ENCODE results near the gene GPX5.

The GPX5 gene, protein sequence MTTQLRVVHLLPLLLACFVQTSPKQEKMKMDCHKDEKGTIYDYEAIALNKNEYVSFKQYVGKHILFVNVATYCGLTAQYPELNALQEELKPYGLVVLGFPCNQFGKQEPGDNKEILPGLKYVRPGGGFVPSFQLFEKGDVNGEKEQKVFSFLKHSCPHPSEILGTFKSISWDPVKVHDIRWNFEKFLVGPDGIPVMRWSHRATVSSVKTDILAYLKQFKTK

DNA sequence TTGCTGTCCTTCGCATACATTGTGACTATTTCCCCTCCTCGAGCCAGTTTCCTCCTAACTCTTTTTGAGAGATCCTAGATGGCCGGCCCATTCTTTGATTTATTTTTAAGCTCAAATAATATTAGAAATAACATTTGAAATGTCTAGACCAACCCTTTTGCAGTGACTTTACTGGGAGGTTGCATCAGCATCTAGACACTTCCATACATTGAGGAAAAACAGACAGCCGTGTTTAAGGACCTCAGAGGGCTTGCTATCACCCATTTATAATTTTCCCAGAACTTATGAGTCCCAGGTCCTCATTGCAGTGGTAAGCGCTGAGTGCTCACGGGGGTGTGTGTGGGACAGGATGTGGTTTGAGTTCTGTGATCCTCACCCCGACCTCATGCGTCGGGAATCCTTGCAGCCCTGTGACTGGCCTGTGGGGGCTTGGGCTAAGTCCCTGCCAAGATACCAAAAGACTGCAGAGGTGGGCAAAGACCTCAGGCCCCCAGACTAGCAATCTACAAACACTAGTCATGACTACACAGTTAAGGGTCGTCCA, at the start of gene GPX5:
Gene GPX5, plus strand, starts transcription at position 386 of the 544 bp plus-strand sequence. Its CDS starts 133 bp downstream, at position 519.
- Histone ChIP-seq H3K4me1 (ENCODE audit: insufficient read depth, low read length) (no peaks in the 10 kb centered on the region), H3K4me3 (ENCODE audit: low read depth in 1 of 2, low read length in 2 of 2) (no peak within 1 kb of the TSS), H3K9me3 (ENCODE audit: low read length) (no peaks in the 10 kb centered on the region), H3K36me3 (ENCODE audit: insufficient read depth, low read length) (no peaks in the 10 kb centered on the region), H3K9ac (ENCODE audit: low read length) (no peak within 1 kb of the TSS), H3K27me3 (ENCODE audit: control insufficient read depth in 1 of 2, insufficient read depth in 2 of 2, low read length in 2 of 2) (no peaks in the 10 kb centered on the region), H3K27ac (ENCODE audit: low read depth, low read length) (no peak within 1 kb of the TSS)

DNA sequence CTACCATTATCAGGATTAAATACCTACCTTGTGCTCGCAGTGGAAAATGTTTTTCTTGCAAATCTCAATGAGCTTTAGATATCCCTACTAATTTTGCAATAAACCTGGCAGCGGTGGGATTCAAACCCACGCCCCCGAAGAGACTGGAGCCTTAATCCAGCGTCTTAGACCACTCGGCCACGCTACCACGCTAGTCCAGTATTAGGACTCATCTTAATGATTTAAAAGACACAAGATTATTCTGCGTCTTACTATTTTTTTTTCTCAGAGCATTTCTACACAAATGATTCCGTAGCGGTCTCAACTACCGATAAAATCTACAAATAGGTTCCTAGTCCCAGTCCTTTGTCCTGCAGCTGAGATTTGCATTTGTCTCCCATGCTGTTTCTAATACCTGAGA, 47.2 kb upstream of the GPX5 start:
- no peaks in the 10 kb centered on the region for H3K36me3 ChIP-seq (ENCODE audit: insufficient read depth, low read length)
- H3K4me1 ChIP-seq (ENCODE audit: insufficient read depth, low read length): no peaks in the 10 kb centered on the region
- H3K27ac ChIP-seq (ENCODE audit: low read depth, low read length): no peak overlapping the region
- no peak overlapping the region for H3K9ac ChIP-seq (ENCODE audit: low read length)
- no peak overlapping the region for H3K4me3 ChIP-seq (ENCODE audit: low read depth in 1 of 2, low read length in 2 of 2)
- H3K27me3 ChIP-seq (ENCODE audit: control insufficient read depth in 1 of 2, insufficient read depth in 2 of 2, low read length in 2 of 2): no peaks in the 10 kb centered on the region
- H3K9me3 ChIP-seq (ENCODE audit: low read length): no peaks in the 10 kb centered on the region

DNA sequence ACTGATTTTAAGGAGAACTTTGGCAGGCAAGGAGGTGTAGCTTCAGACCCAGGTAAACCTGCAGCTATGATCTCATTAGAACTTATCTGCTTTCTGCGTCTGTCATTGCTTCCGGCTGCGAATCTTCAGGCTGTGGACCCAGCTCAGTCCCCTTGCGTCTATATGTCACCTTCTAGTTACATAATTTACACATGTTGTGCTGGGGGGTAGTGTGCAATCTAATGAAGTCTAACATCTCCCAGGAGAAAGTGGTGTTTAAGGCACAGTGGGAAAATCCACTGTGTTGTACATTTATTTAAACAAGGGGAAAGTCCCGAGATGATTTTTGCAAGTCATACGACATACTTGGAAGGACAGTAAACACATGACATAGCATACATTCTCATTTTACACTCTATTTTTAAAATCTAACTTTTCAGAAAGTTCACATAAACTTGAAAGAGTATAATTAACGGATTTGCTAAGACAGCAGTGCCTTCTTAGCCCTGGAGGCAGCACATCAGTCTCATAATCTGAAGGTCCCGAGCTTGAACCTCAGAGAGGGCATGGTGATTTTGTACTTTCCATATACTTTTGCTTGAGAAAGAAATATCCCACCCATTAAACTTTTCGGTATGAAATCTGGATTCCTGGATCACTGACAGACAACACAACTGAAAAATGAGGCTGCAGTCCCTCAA, 45.3 kb upstream of the GPX5 start:
- Histone ChIP-seq H3K9ac (ENCODE audit: low read length) (no peak overlapping the region), H3K27ac (ENCODE audit: low read depth, low read length) (no peak overlapping the region), H3K36me3 (ENCODE audit: insufficient read depth, low read length) (no peaks in the 10 kb centered on the region), H3K9me3 (ENCODE audit: low read length) (no peaks in the 10 kb centered on the region), H3K27me3 (ENCODE audit: control insufficient read depth in 1 of 2, insufficient read depth in 2 of 2, low read length in 2 of 2) (no peaks in the 10 kb centered on the region), H3K4me3 (ENCODE audit: low read depth in 1 of 2, low read length in 2 of 2) (no peak overlapping the region), H3K4me1 (ENCODE audit: insufficient read depth, low read length) (no peaks in the 10 kb centered on the region)

DNA sequence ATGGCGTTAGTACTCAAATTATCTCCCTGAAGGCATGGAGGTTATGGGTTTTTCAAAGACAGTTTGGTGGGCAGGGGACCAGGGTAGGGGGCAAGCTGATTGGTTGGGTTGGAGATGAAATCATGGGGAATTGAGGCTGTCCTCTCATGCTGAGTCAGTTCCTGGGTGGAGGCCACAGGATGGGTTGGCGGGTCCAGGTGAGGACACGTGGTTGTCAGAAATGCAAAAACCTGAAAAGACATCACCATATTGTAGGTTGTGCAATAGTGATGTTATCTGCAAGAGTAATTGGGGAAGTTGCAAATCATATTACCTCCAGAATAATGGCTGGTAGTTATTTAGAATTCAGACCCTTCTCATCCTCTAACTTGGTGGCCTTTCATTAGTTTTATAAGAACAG, 40.2 kb upstream of the GPX5 start:
- no peak overlapping the region for H3K9ac ChIP-seq (ENCODE audit: low read length)
- no peaks in the 10 kb centered on the region for H3K4me1 ChIP-seq (ENCODE audit: insufficient read depth, low read length)
- peaks cover 0 to 3% of the 10 kb centered on the region in 2 donors for H3K27me3 ChIP-seq (ENCODE audit: control insufficient read depth in 1 of 2, insufficient read depth in 2 of 2, low read length in 2 of 2)
- H3K27ac ChIP-seq (ENCODE audit: low read depth, low read length): no peak overlapping the region
- H3K4me3 ChIP-seq (ENCODE audit: low read depth in 1 of 2, low read length in 2 of 2): no peak overlapping the region
- no peaks in the 10 kb centered on the region for H3K36me3 ChIP-seq (ENCODE audit: insufficient read depth, low read length)
- H3K9me3 ChIP-seq (ENCODE audit: low read length): no peaks in the 10 kb centered on the region

DNA sequence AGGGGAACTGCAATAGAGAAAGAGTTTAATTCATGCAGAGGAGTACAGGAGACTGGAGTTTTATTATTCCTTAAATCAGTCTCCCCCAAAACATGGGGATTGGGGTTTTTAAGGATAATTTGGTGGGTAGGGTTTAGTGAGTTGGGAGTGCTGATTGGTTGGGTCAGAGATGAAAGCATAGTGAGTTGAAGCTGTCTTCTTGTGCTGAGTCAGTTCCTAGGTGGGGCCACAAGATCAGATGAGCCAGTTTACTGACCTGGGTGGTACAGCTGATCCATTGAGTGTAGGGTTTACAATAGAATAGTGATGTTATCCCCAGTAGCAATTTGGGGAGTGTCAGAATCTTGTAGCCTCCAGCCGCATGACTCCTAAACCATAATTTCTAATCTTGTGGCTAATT, 39.1 kb upstream of the GPX5 start:
- no peak overlapping the region for H3K27ac ChIP-seq (ENCODE audit: low read depth, low read length)
- no peak overlapping the region for H3K9ac ChIP-seq (ENCODE audit: low read length)
- no peak overlapping the region for H3K4me3 ChIP-seq (ENCODE audit: low read depth in 1 of 2, low read length in 2 of 2)
- no peaks in the 10 kb centered on the region for H3K36me3 ChIP-seq (ENCODE audit: insufficient read depth, low read length)
- no peaks in the 10 kb centered on the region for H3K9me3 ChIP-seq (ENCODE audit: low read length)
- H3K27me3 ChIP-seq (ENCODE audit: control insufficient read depth in 1 of 2, insufficient read depth in 2 of 2, low read length in 2 of 2): peaks cover 0 to 3% of the 10 kb centered on the region in 2 donors
- H3K4me1 ChIP-seq (ENCODE audit: insufficient read depth, low read length): no peaks in the 10 kb centered on the region

DNA sequence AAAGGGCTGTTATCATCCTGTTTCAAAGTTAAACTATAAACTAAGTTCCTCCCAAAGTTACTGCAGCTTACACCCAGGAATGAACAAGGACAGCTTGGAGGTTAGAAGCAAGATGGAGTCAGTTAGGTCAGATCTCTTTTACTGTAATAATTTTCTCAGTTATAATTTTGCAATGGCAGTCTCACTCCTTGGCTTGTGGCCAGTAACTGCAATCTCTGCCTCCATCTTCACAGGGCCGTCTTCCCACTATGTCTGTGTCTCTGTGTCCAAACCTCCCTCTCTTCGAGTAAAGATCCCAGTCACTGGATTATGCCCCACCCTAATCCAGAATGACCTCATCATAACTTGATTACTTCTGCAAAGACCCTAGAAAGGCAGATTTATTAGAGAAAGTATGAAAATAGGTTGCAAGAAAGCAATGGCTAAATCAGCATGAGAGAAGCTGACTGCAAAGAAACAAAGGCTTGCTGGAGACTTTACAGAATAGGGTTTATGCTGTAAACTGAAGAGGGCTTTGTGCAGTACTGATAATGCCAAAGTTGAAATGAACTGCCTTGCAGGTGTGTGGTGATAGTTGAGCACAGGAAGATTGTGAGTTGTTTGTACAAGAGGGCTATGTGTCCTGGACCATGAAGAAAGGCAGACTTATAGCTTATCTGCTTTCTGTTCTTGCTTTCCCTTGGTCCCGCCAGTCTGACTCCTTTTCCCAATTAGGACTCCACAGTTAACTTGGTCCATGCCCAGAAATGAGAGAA, 38.5 kb upstream of the GPX5 start:
- H3K27ac ChIP-seq (ENCODE audit: low read depth, low read length): no peak overlapping the region
- H3K9ac ChIP-seq (ENCODE audit: low read length): no peak overlapping the region
- no peaks in the 10 kb centered on the region for H3K4me1 ChIP-seq (ENCODE audit: insufficient read depth, low read length)
- H3K9me3 ChIP-seq (ENCODE audit: low read length): no peaks in the 10 kb centered on the region
- no peaks in the 10 kb centered on the region for H3K36me3 ChIP-seq (ENCODE audit: insufficient read depth, low read length)
- peaks cover 0 to 3% of the 10 kb centered on the region in 2 donors for H3K27me3 ChIP-seq (ENCODE audit: control insufficient read depth in 1 of 2, insufficient read depth in 2 of 2, low read length in 2 of 2)
- no peak overlapping the region for H3K4me3 ChIP-seq (ENCODE audit: low read depth in 1 of 2, low read length in 2 of 2)

DNA sequence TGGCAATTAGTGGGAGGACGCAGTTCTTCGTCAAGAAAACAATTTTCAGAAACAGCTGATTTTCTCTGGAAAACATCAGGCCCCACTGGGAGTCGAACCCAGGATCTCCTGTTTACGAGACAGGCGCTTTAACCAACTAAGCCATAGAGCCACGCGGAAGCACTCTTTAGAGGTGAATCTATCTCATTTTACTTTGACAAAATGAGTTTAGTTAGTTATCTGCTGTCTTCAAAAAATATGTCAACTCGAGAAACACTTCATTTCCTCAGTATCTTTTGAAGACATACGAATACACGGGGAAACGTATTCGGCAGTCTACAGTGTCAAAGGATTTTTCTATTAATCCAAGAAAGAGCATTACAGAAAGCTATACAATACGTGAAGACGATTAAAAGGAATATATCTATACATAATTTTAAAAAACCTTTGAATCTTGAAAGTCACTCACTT, 36.7 kb upstream of the GPX5 start:
- H3K27ac ChIP-seq (ENCODE audit: low read depth, low read length): no peak overlapping the region
- no peaks in the 10 kb centered on the region for H3K9me3 ChIP-seq (ENCODE audit: low read length)
- H3K36me3 ChIP-seq (ENCODE audit: insufficient read depth, low read length): no peaks in the 10 kb centered on the region
- H3K4me1 ChIP-seq (ENCODE audit: insufficient read depth, low read length): no peaks in the 10 kb centered on the region
- peaks cover 0 to 3% of the 10 kb centered on the region in 2 donors for H3K27me3 ChIP-seq (ENCODE audit: control insufficient read depth in 1 of 2, insufficient read depth in 2 of 2, low read length in 2 of 2)
- H3K9ac ChIP-seq (ENCODE audit: low read length): no peak overlapping the region
- no peak overlapping the region for H3K4me3 ChIP-seq (ENCODE audit: low read depth in 1 of 2, low read length in 2 of 2)

DNA sequence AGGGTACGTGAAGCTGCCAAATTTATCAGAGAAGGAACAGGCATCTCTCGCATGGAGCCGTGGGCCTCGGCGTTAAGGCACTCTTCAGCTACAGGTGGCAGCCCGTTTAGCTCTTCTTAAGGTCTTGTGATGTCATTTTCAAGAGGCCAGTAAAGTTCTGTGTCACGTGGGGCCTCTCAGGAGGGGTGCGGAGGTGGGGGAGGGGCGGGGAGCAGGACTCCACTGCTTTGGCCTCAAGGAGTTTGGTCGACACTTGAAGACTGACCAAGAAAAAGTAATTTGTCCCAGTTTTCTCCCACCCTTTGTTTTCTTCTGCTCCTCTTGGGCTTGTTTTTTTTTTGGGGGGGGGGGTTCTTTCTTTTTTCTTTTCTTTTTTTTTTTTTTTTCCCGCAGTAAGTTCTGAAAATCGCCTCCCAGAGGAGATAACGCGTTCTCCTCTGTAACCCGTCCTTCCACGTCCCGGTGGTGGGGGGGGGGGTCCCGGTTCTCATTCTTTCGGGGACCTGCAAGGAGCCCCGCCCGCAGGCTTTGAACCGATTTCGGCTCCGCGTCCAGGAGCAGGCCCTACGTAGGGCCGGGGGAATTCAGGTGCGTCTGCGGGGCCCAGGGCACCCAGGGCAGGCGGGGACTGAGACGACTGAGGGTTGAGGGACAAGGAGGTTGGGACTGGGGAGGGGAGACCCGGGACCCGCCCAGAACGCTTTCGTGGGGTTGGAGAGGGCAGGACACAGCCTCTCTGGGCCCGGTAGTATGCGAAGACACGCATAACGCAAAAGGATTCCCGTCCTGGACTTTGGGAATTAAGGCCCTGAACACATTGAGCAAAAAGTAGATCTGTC, 36.1 kb upstream of the GPX5 start:
- Histone ChIP-seq H3K9ac (ENCODE audit: low read length) (no peak overlapping the region), H3K4me3 (ENCODE audit: low read depth in 1 of 2, low read length in 2 of 2) (peak overlapping the region; percentile 7 to 49), H3K27me3 (ENCODE audit: control insufficient read depth in 1 of 2, insufficient read depth in 2 of 2, low read length in 2 of 2) (peaks cover 0 to 3% of the 10 kb centered on the region in 2 donors), H3K9me3 (ENCODE audit: low read length) (no peaks in the 10 kb centered on the region), H3K36me3 (ENCODE audit: insufficient read depth, low read length) (no peaks in the 10 kb centered on the region), H3K4me1 (ENCODE audit: insufficient read depth, low read length) (no peaks in the 10 kb centered on the region), H3K27ac (ENCODE audit: low read depth, low read length) (no peak overlapping the region)

DNA sequence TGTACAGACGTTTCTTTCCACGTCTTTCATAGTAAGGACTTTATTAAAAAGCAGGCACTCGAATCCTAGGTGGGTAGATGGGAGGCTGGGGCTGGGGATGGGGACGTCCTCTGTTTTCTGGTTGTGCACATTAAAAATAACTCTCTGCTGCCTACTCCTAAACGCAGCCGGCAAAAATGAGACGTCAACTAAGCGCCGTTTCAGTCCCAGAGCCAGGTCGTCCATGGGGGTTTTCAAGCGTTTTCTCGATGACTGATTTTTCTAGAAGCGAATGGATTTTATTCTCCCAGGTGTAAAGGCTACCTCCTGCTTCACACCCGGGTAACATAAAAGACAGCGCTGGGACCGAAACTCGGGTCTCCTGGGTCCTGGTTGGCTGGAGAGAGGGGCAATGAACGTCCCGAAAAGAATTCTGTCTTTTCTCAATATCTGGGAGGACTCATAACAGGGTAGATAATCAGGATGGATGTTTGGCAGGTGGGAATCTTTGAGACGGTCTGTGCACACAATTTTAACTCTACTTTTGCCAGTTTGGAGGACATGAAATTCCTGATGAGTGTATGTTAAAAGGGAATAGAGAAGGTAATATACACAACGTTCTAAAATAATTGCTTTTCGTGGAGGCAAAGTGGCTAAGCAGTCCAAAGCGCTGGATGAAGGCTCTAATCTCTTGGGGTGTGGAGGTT, 35.3 kb upstream of the GPX5 start:
- H3K27me3 ChIP-seq (ENCODE audit: control insufficient read depth in 1 of 2, insufficient read depth in 2 of 2, low read length in 2 of 2): peaks cover 0 to 3% of the 10 kb centered on the region in 2 donors
- no peak overlapping the region for H3K27ac ChIP-seq (ENCODE audit: low read depth, low read length)
- H3K4me1 ChIP-seq (ENCODE audit: insufficient read depth, low read length): no peaks in the 10 kb centered on the region
- H3K36me3 ChIP-seq (ENCODE audit: insufficient read depth, low read length): no peaks in the 10 kb centered on the region
- peak overlapping the region in 1 of 2 donors; percentile 7 for H3K4me3 ChIP-seq (ENCODE audit: low read depth in 1 of 2, low read length in 2 of 2)
- H3K9me3 ChIP-seq (ENCODE audit: low read length): no peaks in the 10 kb centered on the region
- no peak overlapping the region for H3K9ac ChIP-seq (ENCODE audit: low read length)

DNA sequence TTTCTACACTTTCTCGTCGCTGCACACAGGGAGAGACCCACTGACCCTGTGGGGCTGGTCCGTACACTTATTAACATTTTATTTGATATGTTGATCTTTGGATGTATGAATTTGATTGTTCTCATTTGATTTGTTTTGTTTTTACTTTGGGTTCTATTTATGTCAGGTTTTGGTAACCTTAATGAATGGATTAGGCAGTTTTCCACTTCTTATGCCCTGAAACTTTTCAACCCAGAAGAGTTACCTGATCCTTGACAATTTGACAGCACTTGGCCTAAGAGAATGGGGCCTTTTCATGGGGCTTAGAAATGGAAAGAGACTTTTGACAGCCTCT, 33.7 kb upstream of the GPX5 start:
- no peaks in the 10 kb centered on the region for H3K36me3 ChIP-seq (ENCODE audit: insufficient read depth, low read length)
- H3K4me1 ChIP-seq (ENCODE audit: insufficient read depth, low read length): no peaks in the 10 kb centered on the region
- peaks cover 0 to 3% of the 10 kb centered on the region in 2 donors for H3K27me3 ChIP-seq (ENCODE audit: control insufficient read depth in 1 of 2, insufficient read depth in 2 of 2, low read length in 2 of 2)

More for the DNA sequence above, 33.7 kb upstream of the GPX5 start:
- no peak overlapping the region for H3K27ac ChIP-seq (ENCODE audit: low read depth, low read length)
- no peak overlapping the region for H3K9ac ChIP-seq (ENCODE audit: low read length)
- no peak overlapping the region for H3K4me3 ChIP-seq (ENCODE audit: low read depth in 1 of 2, low read length in 2 of 2)
- H3K9me3 ChIP-seq (ENCODE audit: low read length): no peaks in the 10 kb centered on the region

Data from muscle layer of colon (tissue), 2 donors.